HEK293 (cell line): ENCODE measurements around the gene SH3BP1.

Experiments used
- CTCF ChIA-PET: fragments of 350-600 bp; formaldehyde crosslinking; extraction: SDS; loops from one replicate; lab custom pipeline; 2021; ENCODE audit warnings: antibody characterized with exemption; lab: Yijun Ruan, JAX
- POLR2A ChIA-PET: fragments of 300-600 bp; formaldehyde crosslinking; extraction: SDS; loops from one replicate; lab custom pipeline; 2020; ENCODE audit warnings: antibody characterized with exemption, inconsistent platforms; lab: Yijun Ruan, JAX
- H3K27ac ChIP-seq: fragments of 200-500 bp; sonication (Bioruptor generic); 2 replicates; pipeline ENCODE4 v1.5.1; 2014; ENCODE audit warnings: low read depth, low read length, control low read depth, inconsistent platforms; ENCODE audit errors: extremely low read depth
- H3K36me3 ChIP-seq, 2 experiments: fragments of 200-500 bp in 1 of 2; sonication (Bioruptor generic) in 1 of 2; 1 replicate in 1 of 2; 2 replicates in 1 of 2; pipeline ENCODE4 v1.5.1; 2014 to 2017; ENCODE audit warnings: inconsistent platforms in 2 of 2, low read length in 2 of 2; ENCODE audit not compliant: control insufficient read depth in 2 of 2, insufficient read depth in 1 of 2
- H3K4me1 ChIP-seq: fragments of 200-500 bp; sonication (Bioruptor generic); 2 replicates; pipeline ENCODE4 v1.5.1; 2014; ENCODE audit warnings: mild to moderate bottlenecking, low read length, inconsistent platforms; ENCODE audit not compliant: control insufficient read depth, insufficient read depth
- H3K4me3 ChIP-seq: 2 replicates; pipeline ENCODE4 v1.5.1; 2011; ENCODE audit warnings: low read depth, mild to moderate bottlenecking, control low read depth, low read length, moderate library complexity
- H3K9me3 ChIP-seq: fragments of 200-500 bp; sonication (Bioruptor generic); 2 replicates; pipeline ENCODE4 v1.5.1; 2014; ENCODE audit warnings: low read depth, low read length, inconsistent platforms; ENCODE audit not compliant: control insufficient read depth, insufficient read depth
- CTCF ChIP-seq: fragments of 450-650 bp; formaldehyde crosslinking; IDR thresholded peaks from 2 replicates; pipeline ENCODE4 v1.5.1; 2016; ENCODE audit warnings: missing biosample characterization, missing genetic modification characterization
- EGR2 ChIP-seq: fragments of 450-650 bp; formaldehyde crosslinking; IDR thresholded peaks from 2 replicates; pipeline ENCODE4 v1.5.1; 2016; ENCODE audit warnings: low read depth, missing biosample characterization, missing genetic modification characterization
- GLI4 ChIP-seq: fragments of 450-650 bp; formaldehyde crosslinking; IDR thresholded peaks from 2 replicates; pipeline ENCODE4 v1.5.1; 2016; ENCODE audit warnings: missing biosample characterization, missing genetic modification characterization
- SP2 ChIP-seq: fragments of 450-650 bp; formaldehyde crosslinking; IDR thresholded peaks from 2 replicates; pipeline ENCODE4 v1.5.1; 2016; ENCODE audit warnings: missing biosample characterization, missing genetic modification characterization
- ZBTB17 ChIP-seq: fragments of 450-650 bp; formaldehyde crosslinking; IDR thresholded peaks from 2 replicates; pipeline ENCODE4 v1.5.1; 2016; ENCODE audit warnings: missing biosample characterization, missing genetic modification characterization
- ZBTB20 ChIP-seq: fragments of 450-650 bp; formaldehyde crosslinking; IDR thresholded peaks from 2 replicates; pipeline ENCODE4 v1.5.1; 2016; ENCODE audit warnings: missing biosample characterization, missing genetic modification characterization
- ZFHX2 ChIP-seq: fragments of 450-650 bp; formaldehyde crosslinking; conservative IDR thresholded peaks from 2 replicates; pipeline ENCODE4 v1.5.1; 2016; ENCODE audit warnings: missing biosample characterization, missing genetic modification characterization
- ZIC2 ChIP-seq: fragments of 450-650 bp; formaldehyde crosslinking; IDR thresholded peaks from 2 replicates; pipeline ENCODE4 v1.5.1; 2016; ENCODE audit warnings: missing biosample characterization, missing genetic modification characterization
- ZNF114 ChIP-seq: fragments of 450-650 bp; formaldehyde crosslinking; IDR thresholded peaks from 2 replicates; pipeline ENCODE4 v1.5.0; 2017; ENCODE audit warnings: missing biosample characterization, missing genetic modification characterization
- ZNF146 ChIP-seq: fragments of 450-650 bp; formaldehyde crosslinking; IDR thresholded peaks from 2 replicates; pipeline ENCODE4 v1.5.1; 2016; ENCODE audit warnings: missing biosample characterization, missing genetic modification characterization
- ZNF48 ChIP-seq: fragments of 450-650 bp; formaldehyde crosslinking; IDR thresholded peaks from 2 replicates; pipeline ENCODE4 v1.5.1; 2016; ENCODE audit warnings: missing biosample characterization, missing genetic modification characterization
- ZNF561 ChIP-seq: fragments of 450-650 bp; IDR thresholded peaks from 2 replicates; pipeline ENCODE4 v1.5.1; 2018; ENCODE audit warnings: missing biosample characterization, missing genetic modification characterization, borderline replicate concordance
- ZNF654 ChIP-seq: fragments of 450-650 bp; formaldehyde crosslinking; IDR thresholded peaks from 2 replicates; pipeline ENCODE4 v1.5.1; 2016; ENCODE audit warnings: low read depth, missing biosample characterization, missing genetic modification characterization
- ZNF664 ChIP-seq: fragments of 450-650 bp; formaldehyde crosslinking; IDR thresholded peaks from 2 replicates; pipeline ENCODE4 v1.5.1; 2016; ENCODE audit warnings: missing biosample characterization, missing genetic modification characterization
- ZNF692 ChIP-seq: fragments of 450-650 bp; formaldehyde crosslinking; IDR thresholded peaks from 2 replicates; pipeline ENCODE4 v1.5.1; 2016; ENCODE audit warnings: missing biosample characterization, missing genetic modification characterization
- ZXDB ChIP-seq: fragments of 450-650 bp; formaldehyde crosslinking; IDR thresholded peaks from 2 replicates; pipeline ENCODE4 v1.5.1; 2016; ENCODE audit warnings: missing biosample characterization, missing genetic modification characterization
- TF ChIP-seq, protein P1 (sequence below): fragments of 450-650 bp; formaldehyde crosslinking; IDR thresholded peaks from 2 replicates; pipeline ENCODE4 v1.5.1; 2016; ENCODE audit warnings: missing biosample characterization, missing genetic modification characterization

The SH3BP1 gene

GRCh38 chr22:37619991-37620390, 19.5 kb upstream of the SH3BP1 start (continued):
- no peak for TF ChIP-seq ZNF114 (tag by site-specific recombination)

GRCh38 chr22:37621352-37621860, 18.1 kb upstream of the SH3BP1 start:
- TF ChIP-seq ZFHX2 (tag by site-specific recombination) (no peak), ZNF664 (tag by site-specific recombination) (no peak), ZNF561 (no peak), ZBTB17 (tag by site-specific recombination) (peak; percentile 55), ZNF48 (tag by site-specific recombination) (no peak)
- Histone ChIP-seq H3K36me3 (peaks cover 22 to 87% of the 10 kb centered on the region in 2 experiments; a peak in 2 of 3 replicates), H3K9me3 (no peaks in the 10 kb centered on the region), H3K27ac (no peak overlapping the region), H3K4me1 (no peaks in the 10 kb centered on the region), H3K4me3 (no peak overlapping the region)
- ChIA-PET POLR2A (no interaction called here), CTCF (interaction anchor here (0.6 to 3.8 kb wide), 5 partner anchors 12 to 159 kb away, joined by 3 to 18 read pairs (median 4); no protein-coding TSS in a partner anchor)

GRCh38 chr22:37623075-37624016, 16.1 kb upstream of the SH3BP1 start:
- Histone ChIP-seq H3K27ac (no peak overlapping the region), H3K4me1 (no peaks in the 10 kb centered on the region), H3K4me3 (no peak overlapping the region), H3K36me3 (peaks cover 15 to 83% of the 10 kb centered on the region in 2 experiments; a peak in 2 of 3 replicates), H3K9me3 (no peaks in the 10 kb centered on the region)
- ChIA-PET CTCF (interaction anchor here (0.6 to 3.5 kb wide), 17 partner anchors 9 to 314 kb away, joined by 3 to 20 read pairs (median 4); no protein-coding TSS in a partner anchor), POLR2A (interaction anchor here (1.3 kb wide), 1 partner anchor 11 kb away, joined by 3 read pairs; no protein-coding TSS in a partner anchor)
- TF ChIP-seq GLI4 (tag by site-specific recombination) (no peak), ZFHX2 (tag by site-specific recombination) (peak; percentile 95), ZNF692 (tag by site-specific recombination) (no peak), CTCF (tag by site-specific recombination) (peak; percentile 38; the same call in 1 of the 2 replicates), SP2 (no peak), ZIC2 (peak; percentile 66), ZXDB (tag by site-specific recombination) (0 out of 2 replicates have a peak, but pooled peaks have one; percentile 29), ZNF654 (peak; percentile 39), ZNF146 (tag by site-specific recombination) (no peak), ZBTB20 (peak; percentile 36; the same call in 1 of the 2 replicates), EGR2 (tag by site-specific recombination) (peak; percentile 95)
- TF ChIP-seq, protein P1, sequence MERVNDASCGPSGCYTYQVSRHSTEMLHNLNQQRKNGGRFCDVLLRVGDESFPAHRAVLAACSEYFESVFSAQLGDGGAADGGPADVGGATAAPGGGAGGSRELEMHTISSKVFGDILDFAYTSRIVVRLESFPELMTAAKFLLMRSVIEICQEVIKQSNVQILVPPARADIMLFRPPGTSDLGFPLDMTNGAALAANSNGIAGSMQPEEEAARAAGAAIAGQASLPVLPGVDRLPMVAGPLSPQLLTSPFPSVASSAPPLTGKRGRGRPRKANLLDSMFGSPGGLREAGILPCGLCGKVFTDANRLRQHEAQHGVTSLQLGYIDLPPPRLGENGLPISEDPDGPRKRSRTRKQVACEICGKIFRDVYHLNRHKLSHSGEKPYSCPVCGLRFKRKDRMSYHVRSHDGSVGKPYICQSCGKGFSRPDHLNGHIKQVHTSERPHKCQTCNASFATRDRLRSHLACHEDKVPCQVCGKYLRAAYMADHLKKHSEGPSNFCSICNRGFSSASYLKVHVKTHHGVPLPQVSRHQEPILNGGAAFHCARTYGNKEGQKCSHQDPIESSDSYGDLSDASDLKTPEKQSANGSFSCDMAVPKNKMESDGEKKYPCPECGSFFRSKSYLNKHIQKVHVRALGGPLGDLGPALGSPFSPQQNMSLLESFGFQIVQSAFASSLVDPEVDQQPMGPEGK = peak; percentile 66
